Activated CD8-positive, alpha-beta T cell treated with anti-CD3 and anti-CD28 coated beads for 36 hours (primary cell): ENCODE measurements around the gene BCL2L15. TPM values are rescaled to one million over a fixed set of nuclear protein-coding genes. Genes with fewer than 3 reads are reported as not detected.

ENCODE experiments used
- ATAC-seq: fragments of 200-7000 bp; cut with Tn5 transposase; one replicate; pipeline ENCODE4 v1.10.0; 2021; ENCODE audit warnings: mild to moderate bottlenecking, moderate library complexity
- CTCF ChIA-PET: fragments of 350-600 bp; sonication (Branson Sonifier 250); formaldehyde crosslinking; loops from one replicate; lab custom pipeline; 2021; ENCODE audit warnings: antibody characterized with exemption; lab: Charles Lee
- POLR2A ChIA-PET: fragments of 350-600 bp; sonication (Branson Sonifier 250); formaldehyde crosslinking; loops from one replicate; lab custom pipeline; 2021; ENCODE audit warnings: antibody characterized with exemption; lab: Charles Lee
- DNase-seq: peaks from one replicate; pipeline ENCODE4 v3.0.0-alpha.2; 2020
- H3K27ac Mint-ChIP-seq: one replicate; pipeline ENCODE4 v1.8.0; 2021; ENCODE audit warnings: mild to moderate bottlenecking, mixed read lengths
- H3K27me3 Mint-ChIP-seq: one replicate; pipeline ENCODE4 v1.8.0; 2021; ENCODE audit warnings: mixed read lengths
- H3K36me3 Mint-ChIP-seq: one replicate; pipeline ENCODE4 v1.8.0; 2021; ENCODE audit warnings: low read depth, mixed read lengths
- H3K4me1 Mint-ChIP-seq: one replicate; pipeline ENCODE4 v1.8.0; 2021; ENCODE audit warnings: low read depth, mixed read lengths
- H3K4me3 Mint-ChIP-seq: one replicate; pipeline ENCODE4 v1.8.0; 2021; ENCODE audit warnings: mild to moderate bottlenecking, moderate library complexity, mixed read lengths
- H3K9me3 Mint-ChIP-seq: one replicate; pipeline ENCODE4 v1.8.0; 2021; ENCODE audit warnings: mixed read lengths
- intact Hi-C: fragments of 100-400 bp; cut with micrococcal nuclease; formaldehyde crosslinking; loops from one replicate; pipeline ENCODE4 v1.10.0; 2022
- total RNA-seq, 2 experiments: library from RNA; stranded (reverse); gene quantifications; one replicate each; pipeline ENCODE4 v1.2.3, GENCODE V29; 2021
- TF ChIP-seq, protein P1 (sequence below): fragments of 200-600 bp; IDR thresholded peaks from one replicate; pipeline ENCODE4 v1.8.0; 2022; ENCODE audit warnings: antibody characterized with exemption, mild to moderate bottlenecking

The BCL2L15 gene
- total RNA-seq, 2 experiments from 2014 or later = 0.40 to 0.61 TPM

DNA sequence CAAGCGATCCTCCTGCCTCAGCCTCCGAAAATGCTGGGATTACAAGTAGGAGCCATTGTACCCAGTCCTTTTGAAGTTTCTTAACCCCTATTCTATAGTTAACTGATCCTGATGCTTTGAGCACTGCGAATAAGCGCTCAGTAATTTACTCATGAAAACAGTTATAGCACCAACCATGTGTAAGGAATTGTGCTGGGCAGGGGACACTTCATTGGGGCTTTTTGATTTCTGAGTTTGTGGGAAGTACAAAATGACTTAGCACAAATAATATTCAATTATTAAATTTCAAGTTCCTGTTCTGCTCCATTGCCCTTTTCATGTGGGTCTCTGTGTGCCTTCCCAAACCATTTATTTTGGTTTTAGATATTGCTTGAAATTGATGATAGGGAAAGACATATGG is 35.6 kb upstream of the BCL2L15 start:
- Mint-ChIP-seq H3K27ac (no peak overlapping the region), H3K4me3 (no peak overlapping the region), H3K27me3 (no peaks in the 10 kb centered on the region), H3K9me3 (no peaks in the 10 kb centered on the region), H3K36me3 (no peaks in the 10 kb centered on the region), H3K4me1 (peaks cover 4% of the 10 kb centered on the region)
- intact Hi-C loops = no loop called here
- DNase-seq (no peak), ATAC-seq (no peak)
- ChIA-PET CTCF (no interaction called here), POLR2A (no interaction called here)
- TF ChIP-seq, protein P1, sequence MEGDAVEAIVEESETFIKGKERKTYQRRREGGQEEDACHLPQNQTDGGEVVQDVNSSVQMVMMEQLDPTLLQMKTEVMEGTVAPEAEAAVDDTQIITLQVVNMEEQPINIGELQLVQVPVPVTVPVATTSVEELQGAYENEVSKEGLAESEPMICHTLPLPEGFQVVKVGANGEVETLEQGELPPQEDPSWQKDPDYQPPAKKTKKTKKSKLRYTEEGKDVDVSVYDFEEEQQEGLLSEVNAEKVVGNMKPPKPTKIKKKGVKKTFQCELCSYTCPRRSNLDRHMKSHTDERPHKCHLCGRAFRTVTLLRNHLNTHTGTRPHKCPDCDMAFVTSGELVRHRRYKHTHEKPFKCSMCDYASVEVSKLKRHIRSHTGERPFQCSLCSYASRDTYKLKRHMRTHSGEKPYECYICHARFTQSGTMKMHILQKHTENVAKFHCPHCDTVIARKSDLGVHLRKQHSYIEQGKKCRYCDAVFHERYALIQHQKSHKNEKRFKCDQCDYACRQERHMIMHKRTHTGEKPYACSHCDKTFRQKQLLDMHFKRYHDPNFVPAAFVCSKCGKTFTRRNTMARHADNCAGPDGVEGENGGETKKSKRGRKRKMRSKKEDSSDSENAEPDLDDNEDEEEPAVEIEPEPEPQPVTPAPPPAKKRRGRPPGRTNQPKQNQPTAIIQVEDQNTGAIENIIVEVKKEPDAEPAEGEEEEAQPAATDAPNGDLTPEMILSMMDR = no peak

DNA sequence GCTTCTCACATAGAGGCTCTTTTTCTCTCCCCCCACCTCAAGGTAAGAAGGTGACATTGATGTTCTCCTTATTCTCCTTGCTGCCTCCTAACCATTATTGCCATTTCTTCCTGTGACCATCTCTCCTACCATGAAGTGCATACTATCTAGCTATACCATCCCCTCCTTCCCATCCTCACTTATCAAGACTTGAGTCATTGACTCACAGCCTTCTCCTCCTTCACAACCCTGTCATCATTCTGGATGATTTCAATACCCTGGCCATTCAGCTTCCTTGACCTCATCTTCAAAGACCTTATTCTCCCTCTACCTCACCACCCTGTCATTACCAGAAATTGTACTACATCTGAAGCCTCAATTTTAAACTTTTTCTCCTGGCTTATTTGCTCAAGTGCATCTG is 30.9 kb upstream of the BCL2L15 start:
- Mint-ChIP-seq H3K27me3 (no peaks in the 10 kb centered on the region), H3K9me3 (no peaks in the 10 kb centered on the region), H3K27ac (no peak overlapping the region), H3K36me3 (peaks cover 6% of the 10 kb centered on the region), H3K4me3 (no peak overlapping the region), H3K4me1 (no peaks in the 10 kb centered on the region)
- ChIA-PET CTCF (interaction anchor here (1.0 to 3.1 kb wide), 2 partner anchors 13 to 83 kb away, joined by 3 to 15 read pairs; partner anchors contain the start of gene DCLRE1B), POLR2A (interaction anchor here (0.5 to 1.8 kb wide), 5 partner anchors 11 to 16 kb away, joined by 3 to 8 read pairs (median 4); partner anchors contain the start of gene HIPK1)
- DNase-seq (no peak), ATAC-seq (no peak)
- intact Hi-C loops = no loop called here
- TF ChIP-seq, protein P1 = no peak

DNA sequence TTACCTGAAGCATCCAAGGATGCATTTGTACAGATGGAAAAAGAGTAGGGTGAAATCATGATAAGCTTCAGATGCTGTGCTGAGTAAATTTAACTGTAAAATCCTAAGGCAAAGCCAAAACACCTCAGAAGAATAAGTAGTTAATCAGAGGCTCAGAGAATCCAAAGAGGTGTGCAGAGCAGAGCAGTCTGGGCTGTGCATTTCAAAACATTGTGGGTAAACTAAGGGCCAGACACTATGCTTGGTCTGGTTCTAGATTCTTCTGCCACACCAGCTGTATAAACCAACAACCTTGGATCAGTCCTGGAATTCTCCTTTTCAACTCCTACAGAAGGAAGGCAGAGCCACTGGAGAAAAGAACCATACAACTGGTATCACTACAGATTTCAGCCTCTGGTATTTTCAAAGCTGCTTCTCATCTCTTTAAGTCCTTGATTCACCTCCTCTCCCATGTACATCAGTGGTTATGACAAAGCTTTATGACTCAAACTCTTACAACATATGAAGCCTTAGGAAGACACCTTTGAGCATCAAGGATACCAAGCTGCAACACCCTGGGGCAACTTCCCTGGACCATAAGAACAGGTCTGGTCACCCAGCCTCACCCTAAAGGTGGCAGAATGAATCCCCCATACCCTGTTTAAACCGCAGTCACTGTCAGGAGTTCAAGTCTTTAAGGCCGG is 30.2 kb upstream of the BCL2L15 start:
- intact Hi-C loops = no loop called here
- H3K27ac Mint-ChIP-seq = no peak overlapping the region
- H3K4me1 Mint-ChIP-seq = no peaks in the 10 kb centered on the region
- H3K27me3 Mint-ChIP-seq = no peaks in the 10 kb centered on the region
- ChIA-PET POLR2A (interaction anchor here (0.8 to 1.8 kb wide), 5 partner anchors 12 to 15 kb away, joined by 3 to 8 read pairs (median 4); partner anchors contain the start of genes AP4B1 and HIPK1), CTCF (interaction anchor here (0.5 to 3.1 kb wide), 5 partner anchors 12 to 82 kb away, joined by 3 to 15 read pairs (median 3); partner anchors contain the start of genes AP4B1, DCLRE1B and HIPK1)
- TF ChIP-seq, protein P1 = no peak
- no peak overlapping the region for H3K4me3 Mint-ChIP-seq
- DNase-seq (no peak), ATAC-seq (peak; percentile 30)
- peaks cover 6% of the 10 kb centered on the region for H3K36me3 Mint-ChIP-seq
- no peaks in the 10 kb centered on the region for H3K9me3 Mint-ChIP-seq

DNA sequence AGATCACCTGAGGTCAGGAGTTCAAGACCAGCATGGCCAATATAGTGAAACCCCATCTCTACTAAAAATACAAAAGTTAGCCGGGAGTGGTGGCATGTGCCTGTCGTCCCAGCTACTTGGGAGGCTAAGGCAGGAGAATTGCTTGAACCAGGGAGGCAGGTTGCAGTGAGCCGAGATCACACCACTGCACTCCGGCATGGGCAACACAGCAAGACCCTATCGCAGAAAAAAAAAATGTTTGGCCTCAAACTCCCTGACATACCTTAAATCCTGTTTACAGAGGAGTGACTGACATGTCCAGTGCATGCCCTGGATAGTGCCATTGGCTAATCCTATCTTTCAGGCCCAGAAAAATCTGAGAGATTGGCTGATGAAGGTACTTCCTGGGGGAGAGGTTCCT is 29.6 kb upstream of the BCL2L15 start:
- TF ChIP-seq, protein P1 = no peak
- intact Hi-C loops = no loop called here
- H3K9me3 Mint-ChIP-seq = no peaks in the 10 kb centered on the region
- ChIA-PET CTCF (interaction anchor here (0.9 to 3.1 kb wide), 3 partner anchors 12 to 82 kb away, joined by 3 to 15 read pairs (median 3); partner anchors contain the start of genes AP4B1 and HIPK1), POLR2A (interaction anchor here (0.8 to 1.8 kb wide), 4 partner anchors 11 to 16 kb away, joined by 3 to 8 read pairs (median 4); partner anchors contain the start of genes AP4B1 and HIPK1)
- no peaks in the 10 kb centered on the region for H3K27me3 Mint-ChIP-seq
- no peaks in the 10 kb centered on the region for H3K4me1 Mint-ChIP-seq
- H3K27ac Mint-ChIP-seq = no peak overlapping the region
- H3K36me3 Mint-ChIP-seq = peaks cover 6% of the 10 kb centered on the region
- DNase-seq = no peak
- no peak overlapping the region for H3K4me3 Mint-ChIP-seq
- no peak for ATAC-seq
